GM12878 (cell line): ENCODE results near the gene PTGR2. TPM values are rescaled to one million over a fixed set of nuclear protein-coding genes. Genes with fewer than 3 reads are reported as not detected.

Experiments used
- PAX5 ChIP-seq: IDR thresholded peaks from 2 replicates; pipeline ENCODE4 v1.6.1; 2011; ENCODE audit warnings: low read depth, low read length, borderline replicate concordance
- REST ChIP-seq: IDR thresholded peaks from 2 replicates; pipeline ENCODE4 v1.6.1; 2012; ENCODE audit warnings: mild to moderate bottlenecking, low read depth, low read length
- polyA plus RNA-seq, 11 experiments: library from polyadenylated mRNA; depleted of rRNA in 4 of 11; unstranded in 6 of 11; stranded (reverse) in 5 of 11; fragments of >200 nt; fragmentation: Nextera tagmentation in 4 of 11; fragmentation: Illumina TruSeq in 1 of 11; extraction: Ambion mirVana in 4 of 11; extraction: Trizol in 1 of 11; gene quantifications; 1 replicate in 1 of 11; 2 replicates in 10 of 11; pipeline versions ENCODE4 v1.2.1 to v1.2.3, GENCODE V29; 2011 to 2016; ENCODE audit warnings: inconsistent platforms in 2 of 11, missing spikeins in 2 of 11, low read depth in 1 of 11
- total RNA-seq, 4 experiments: library from RNA; depleted of rRNA in 3 of 4; stranded (reverse); fragments of >200 nt in 3 of 4; fragmentation: Illumina TruSeq in 1 of 4; extraction: Trizol in 1 of 4; gene quantifications; 2 replicates each; pipeline versions ENCODE4 v1.2.1 to v1.2.3, GENCODE V29; 2013 to 2021
- TF ChIP-seq, protein P1 (sequence below): IDR thresholded peaks from 2 replicates; pipeline ENCODE4 v1.6.1; 2012; ENCODE audit warnings: low read depth, low read length, improper control_type of control experiment
- TF ChIP-seq, protein P2 (sequence below): IDR thresholded peaks from 2 replicates; pipeline ENCODE4 v1.6.1; 2012; ENCODE audit warnings: low read depth, low read length, improper control_type of control experiment
- TF ChIP-seq, protein P3 (sequence below): fragments of 450-650 bp; IDR thresholded peaks from 2 replicates; pipeline ENCODE4 v1.6.1; 2017; ENCODE audit warnings: mild to moderate bottlenecking, low read depth, inconsistent platforms; ENCODE audit not compliant: poor library complexity, severe bottlenecking

The PTGR2 gene
- total and polyA plus RNA-seq, 10 of the 15 experiments (the other 5 are each of a cell fraction or from before 2014, with no cell fraction given) = 3.3 to 12.8 (median 8.4) TPM

- no peak for TF ChIP-seq REST
- TF ChIP-seq PAX5 = no peak
- TF ChIP-seq, protein P1, sequence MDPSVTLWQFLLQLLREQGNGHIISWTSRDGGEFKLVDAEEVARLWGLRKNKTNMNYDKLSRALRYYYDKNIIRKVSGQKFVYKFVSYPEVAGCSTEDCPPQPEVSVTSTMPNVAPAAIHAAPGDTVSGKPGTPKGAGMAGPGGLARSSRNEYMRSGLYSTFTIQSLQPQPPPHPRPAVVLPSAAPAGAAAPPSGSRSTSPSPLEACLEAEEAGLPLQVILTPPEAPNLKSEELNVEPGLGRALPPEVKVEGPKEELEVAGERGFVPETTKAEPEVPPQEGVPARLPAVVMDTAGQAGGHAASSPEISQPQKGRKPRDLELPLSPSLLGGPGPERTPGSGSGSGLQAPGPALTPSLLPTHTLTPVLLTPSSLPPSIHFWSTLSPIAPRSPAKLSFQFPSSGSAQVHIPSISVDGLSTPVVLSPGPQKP = no peak
- TF ChIP-seq, protein P2, sequence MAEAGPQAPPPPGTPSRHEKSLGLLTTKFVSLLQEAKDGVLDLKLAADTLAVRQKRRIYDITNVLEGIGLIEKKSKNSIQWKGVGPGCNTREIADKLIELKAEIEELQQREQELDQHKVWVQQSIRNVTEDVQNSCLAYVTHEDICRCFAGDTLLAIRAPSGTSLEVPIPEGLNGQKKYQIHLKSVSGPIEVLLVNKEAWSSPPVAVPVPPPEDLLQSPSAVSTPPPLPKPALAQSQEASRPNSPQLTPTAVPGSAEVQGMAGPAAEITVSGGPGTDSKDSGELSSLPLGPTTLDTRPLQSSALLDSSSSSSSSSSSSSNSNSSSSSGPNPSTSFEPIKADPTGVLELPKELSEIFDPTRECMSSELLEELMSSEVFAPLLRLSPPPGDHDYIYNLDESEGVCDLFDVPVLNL = no peak
- TF ChIP-seq, protein P3, sequence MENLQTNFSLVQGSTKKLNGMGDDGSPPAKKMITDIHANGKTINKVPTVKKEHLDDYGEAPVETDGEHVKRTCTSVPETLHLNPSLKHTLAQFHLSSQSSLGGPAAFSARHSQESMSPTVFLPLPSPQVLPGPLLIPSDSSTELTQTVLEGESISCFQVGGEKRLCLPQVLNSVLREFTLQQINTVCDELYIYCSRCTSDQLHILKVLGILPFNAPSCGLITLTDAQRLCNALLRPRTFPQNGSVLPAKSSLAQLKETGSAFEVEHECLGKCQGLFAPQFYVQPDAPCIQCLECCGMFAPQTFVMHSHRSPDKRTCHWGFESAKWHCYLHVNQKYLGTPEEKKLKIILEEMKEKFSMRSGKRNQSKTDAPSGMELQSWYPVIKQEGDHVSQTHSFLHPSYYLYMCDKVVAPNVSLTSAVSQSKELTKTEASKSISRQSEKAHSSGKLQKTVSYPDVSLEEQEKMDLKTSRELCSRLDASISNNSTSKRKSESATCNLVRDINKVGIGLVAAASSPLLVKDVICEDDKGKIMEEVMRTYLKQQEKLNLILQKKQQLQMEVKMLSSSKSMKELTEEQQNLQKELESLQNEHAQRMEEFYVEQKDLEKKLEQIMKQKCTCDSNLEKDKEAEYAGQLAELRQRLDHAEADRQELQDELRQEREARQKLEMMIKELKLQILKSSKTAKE = no peak
Observed at GRCh38 chr14:73833530-73834260, 17.9 kb upstream of the PTGR2 start (continued).
